PFSK-1 (cell line): ENCODE data around the gene BCL2.

Experiments
- POLR2AphosphoS5 ChIP-seq: IDR thresholded peaks from 2 replicates; pipeline ENCODE4 v1.6.1; 2012; ENCODE audit warnings: low read depth, mild to moderate bottlenecking, control low read depth, low read length, moderate library complexity
- SIN3A ChIP-seq: IDR thresholded peaks from 2 replicates; pipeline ENCODE4 v1.6.1; 2012; ENCODE audit warnings: mild to moderate bottlenecking, low read length, moderate library complexity, borderline replicate concordance; ENCODE audit not compliant: insufficient read depth
- TF ChIP-seq, protein P1 (sequence below), 2 experiments: IDR thresholded peaks; 2 replicates each; pipeline versions ENCODE4 v1.6.1 to v1.8.0; 2011 to 2012; ENCODE audit warnings: low read depth in 2 of 2, low read length in 2 of 2, control low read depth in 1 of 2, inconsistent platforms in 1 of 2, mild to moderate bottlenecking in 1 of 2, moderate library complexity in 1 of 2; ENCODE audit not compliant: insufficient read depth in 1 of 2

DNA sequence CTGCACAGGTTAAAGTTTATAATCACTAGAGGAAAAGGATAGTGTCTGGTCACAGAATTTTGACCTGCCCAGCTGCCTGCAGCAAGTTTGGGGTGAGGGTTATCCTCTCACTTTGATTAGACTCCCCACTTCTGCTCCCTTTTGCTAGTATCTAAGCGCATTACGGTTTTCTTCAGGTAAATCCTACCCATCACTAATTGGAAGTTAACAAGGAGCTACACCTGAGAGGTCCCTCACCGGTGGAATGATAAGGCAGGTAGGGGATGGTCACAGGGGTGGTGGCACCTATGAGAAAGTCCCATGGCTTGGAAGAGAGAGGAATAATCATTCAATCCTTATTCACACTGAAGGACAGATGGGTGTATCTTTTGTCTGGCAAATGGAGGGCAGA lies 7.6 kb downstream of the BCL2 start:
- TF ChIP-seq, protein P1, sequence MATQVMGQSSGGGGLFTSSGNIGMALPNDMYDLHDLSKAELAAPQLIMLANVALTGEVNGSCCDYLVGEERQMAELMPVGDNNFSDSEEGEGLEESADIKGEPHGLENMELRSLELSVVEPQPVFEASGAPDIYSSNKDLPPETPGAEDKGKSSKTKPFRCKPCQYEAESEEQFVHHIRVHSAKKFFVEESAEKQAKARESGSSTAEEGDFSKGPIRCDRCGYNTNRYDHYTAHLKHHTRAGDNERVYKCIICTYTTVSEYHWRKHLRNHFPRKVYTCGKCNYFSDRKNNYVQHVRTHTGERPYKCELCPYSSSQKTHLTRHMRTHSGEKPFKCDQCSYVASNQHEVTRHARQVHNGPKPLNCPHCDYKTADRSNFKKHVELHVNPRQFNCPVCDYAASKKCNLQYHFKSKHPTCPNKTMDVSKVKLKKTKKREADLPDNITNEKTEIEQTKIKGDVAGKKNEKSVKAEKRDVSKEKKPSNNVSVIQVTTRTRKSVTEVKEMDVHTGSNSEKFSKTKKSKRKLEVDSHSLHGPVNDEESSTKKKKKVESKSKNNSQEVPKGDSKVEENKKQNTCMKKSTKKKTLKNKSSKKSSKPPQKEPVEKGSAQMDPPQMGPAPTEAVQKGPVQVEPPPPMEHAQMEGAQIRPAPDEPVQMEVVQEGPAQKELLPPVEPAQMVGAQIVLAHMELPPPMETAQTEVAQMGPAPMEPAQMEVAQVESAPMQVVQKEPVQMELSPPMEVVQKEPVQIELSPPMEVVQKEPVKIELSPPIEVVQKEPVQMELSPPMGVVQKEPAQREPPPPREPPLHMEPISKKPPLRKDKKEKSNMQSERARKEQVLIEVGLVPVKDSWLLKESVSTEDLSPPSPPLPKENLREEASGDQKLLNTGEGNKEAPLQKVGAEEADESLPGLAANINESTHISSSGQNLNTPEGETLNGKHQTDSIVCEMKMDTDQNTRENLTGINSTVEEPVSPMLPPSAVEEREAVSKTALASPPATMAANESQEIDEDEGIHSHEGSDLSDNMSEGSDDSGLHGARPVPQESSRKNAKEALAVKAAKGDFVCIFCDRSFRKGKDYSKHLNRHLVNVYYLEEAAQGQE (IDR thresholded peaks at IDR 0.05; ENCODE audit: insufficient read depth in 1 of 2, low read depth in 2 of 2, low read length in 2 of 2), result no peak
- TF ChIP-seq POLR2AphosphoS5 (no peak), SIN3A (no peak)
